ENCODE data around the gene PSENEN. TPM values are rescaled to one million over a fixed set of nuclear protein-coding genes. Genes with fewer than 3 reads are reported as not detected.

PSENEN gene
- total RNA-seq, 1 donor from 2014 or later = 59.7 TPM

DNA sequence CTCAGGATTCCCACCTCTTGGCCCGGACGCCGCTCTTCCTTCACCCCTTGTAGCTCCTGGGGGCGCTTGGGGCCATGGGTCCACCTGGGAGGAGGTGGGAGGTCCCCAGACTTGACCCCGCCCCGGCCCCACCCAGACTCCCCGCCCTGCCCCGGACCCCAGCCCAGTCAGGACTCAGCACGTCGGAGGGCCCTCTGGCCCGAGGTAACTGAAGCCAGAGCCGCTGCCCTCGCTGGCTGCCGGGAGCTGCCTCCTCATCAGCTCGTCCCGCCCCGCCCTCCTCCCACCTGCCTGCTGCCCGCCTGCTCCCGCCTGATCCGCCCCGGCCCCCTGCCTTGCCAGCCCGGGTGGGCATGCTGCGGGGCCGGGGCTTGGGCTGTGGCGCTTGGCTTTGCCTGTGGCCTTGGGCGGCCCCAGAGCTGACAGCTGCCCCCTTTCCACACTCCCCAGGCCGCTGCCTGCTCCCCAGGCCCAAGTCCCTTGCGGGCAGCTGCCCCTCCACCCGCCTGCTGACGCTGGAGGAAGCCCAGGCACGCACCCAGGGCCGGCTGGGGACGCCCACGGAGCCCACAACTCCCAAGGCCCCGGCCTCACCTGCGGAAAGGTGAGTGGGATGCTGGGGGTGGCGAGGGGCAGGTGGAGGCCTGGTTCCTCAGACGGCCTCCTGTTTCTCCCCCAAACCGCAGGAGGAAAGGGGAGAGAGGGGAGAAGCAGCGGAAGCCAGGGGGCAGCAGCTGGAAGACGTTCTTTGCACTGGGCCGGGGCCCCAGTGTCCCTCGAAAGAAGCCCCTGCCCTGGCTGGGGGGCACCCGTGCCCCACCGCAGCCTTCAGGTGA, 39.3 kb downstream of the PSENEN start:
- no peak overlapping the region for H3K4me3 ChIP-seq (ENCODE audit: low read depth, low read length)
- no peaks in the 10 kb centered on the region for H3K36me3 ChIP-seq (ENCODE audit: control insufficient read depth, insufficient read depth, low read length)
- no peak for TF ChIP-seq CTCF (IDR thresholded peaks at IDR 0.05; ENCODE audit: insufficient read depth, low read length, poor library complexity, severe bottlenecking)
- DNase-seq (ENCODE audit: low read depth) = no peak
- no peaks in the 10 kb centered on the region for H3K27me3 ChIP-seq (ENCODE audit: control insufficient read depth, insufficient read depth, low read length)

- Histone ChIP-seq H3K4me3 (ENCODE audit: low read depth, low read length) (no peak overlapping the region), H3K36me3 (ENCODE audit: control insufficient read depth, insufficient read depth, low read length) (no peaks in the 10 kb centered on the region), H3K27me3 (ENCODE audit: control insufficient read depth, insufficient read depth, low read length) (no peaks in the 10 kb centered on the region)
- no peak for DNase-seq (ENCODE audit: low read depth)
- no peak for TF ChIP-seq CTCF (IDR thresholded peaks at IDR 0.05; ENCODE audit: insufficient read depth, low read length, poor library complexity, severe bottlenecking)
Measured at GRCh38 chr19:35785339-35785627, 39.8 kb downstream of the PSENEN start.

GRCh38 chr19:35786299-35787160, 41.1 kb downstream of the PSENEN start:
- no peak overlapping the region for H3K4me3 ChIP-seq (ENCODE audit: low read depth, low read length)
- H3K27me3 ChIP-seq (ENCODE audit: control insufficient read depth, insufficient read depth, low read length) = peaks cover 3% of the 10 kb centered on the region
- H3K36me3 ChIP-seq (ENCODE audit: control insufficient read depth, insufficient read depth, low read length) = no peaks in the 10 kb centered on the region
- no peak for TF ChIP-seq CTCF (IDR thresholded peaks at IDR 0.05; ENCODE audit: insufficient read depth, low read length, poor library complexity, severe bottlenecking)
- DNase-seq (ENCODE audit: low read depth) = no peak

- TF ChIP-seq CTCF (IDR thresholded peaks at IDR 0.05; ENCODE audit: insufficient read depth, low read length, poor library complexity, severe bottlenecking) = no peak
- no peak for DNase-seq (ENCODE audit: low read depth)
- Histone ChIP-seq H3K36me3 (ENCODE audit: control insufficient read depth, insufficient read depth, low read length) (no peaks in the 10 kb centered on the region), H3K27me3 (ENCODE audit: control insufficient read depth, insufficient read depth, low read length) (peaks cover 3% of the 10 kb centered on the region), H3K4me3 (ENCODE audit: low read depth, low read length) (no peak overlapping the region)
Measured at GRCh38 chr19:35787227-35787799, 41.9 kb downstream of the PSENEN start.

DNA sequence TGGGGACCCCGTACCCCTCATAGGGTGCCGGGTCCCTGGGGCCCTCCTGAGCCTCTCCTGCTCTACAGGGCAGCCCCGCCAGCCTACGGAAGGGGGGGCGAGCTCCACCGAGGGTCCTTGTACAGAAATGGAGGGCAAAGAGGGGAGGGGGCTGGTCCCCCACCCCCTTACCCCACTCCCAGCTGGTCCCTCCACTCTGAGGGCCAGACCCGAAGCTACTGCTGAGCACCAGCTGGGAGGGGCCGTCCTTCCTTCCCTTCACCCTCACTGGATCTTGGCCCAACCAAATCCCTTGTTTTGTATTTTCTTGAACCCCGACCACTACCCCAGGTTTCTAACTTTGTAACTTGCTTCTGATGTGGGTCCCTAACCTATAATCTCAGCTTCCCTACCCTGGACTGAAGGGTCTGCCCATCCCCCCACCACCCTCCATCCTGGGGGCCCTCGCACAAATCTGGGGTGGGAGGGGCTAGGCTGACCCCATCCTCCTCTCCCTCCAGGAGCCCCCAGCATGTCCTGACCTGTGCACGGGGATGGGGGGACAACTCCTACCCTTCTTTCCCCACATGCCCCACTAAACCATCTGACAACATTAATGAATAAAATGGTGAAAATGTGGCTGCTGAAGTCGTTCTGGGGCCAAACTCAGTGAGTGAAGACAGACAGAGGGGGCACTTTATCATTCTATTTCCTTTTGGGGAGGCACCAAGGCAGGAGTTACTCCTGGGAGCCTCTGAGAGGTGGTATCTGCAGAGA, 42.9 kb downstream of the PSENEN start:
- peaks cover 3% of the 10 kb centered on the region for H3K27me3 ChIP-seq (ENCODE audit: control insufficient read depth, insufficient read depth, low read length)
- no peak for TF ChIP-seq CTCF (IDR thresholded peaks at IDR 0.05; ENCODE audit: insufficient read depth, low read length, poor library complexity, severe bottlenecking)

More for the DNA sequence above, 42.9 kb downstream of the PSENEN start:
- DNase-seq (ENCODE audit: low read depth) = no peak
- Histone ChIP-seq H3K36me3 (ENCODE audit: control insufficient read depth, insufficient read depth, low read length) (no peaks in the 10 kb centered on the region), H3K4me3 (ENCODE audit: low read depth, low read length) (no peak overlapping the region)
